WI38 (cell line): ENCODE data around the gene DDR2.

ENCODE experiments used
- H3K4me3 ChIP-seq: 2 replicates; pipeline ENCODE4 v1.5.1; 2011; ENCODE audit warnings: low read depth, mild to moderate bottlenecking, control low read depth, low read length
- CTCF ChIP-seq: IDR thresholded peaks from 2 replicates; pipeline ENCODE4 v1.5.1; 2012; ENCODE audit warnings: low read depth, mild to moderate bottlenecking, control low read depth, low read length

Gene DDR2

GRCh38 chr1:162678439-162678838 is 46.2 kb downstream of the DDR2 start:
- TF ChIP-seq CTCF, result no peak

GRCh38 chr1:162679298-162679697 is 47.0 kb downstream of the DDR2 start:
- no peak for TF ChIP-seq CTCF
- no peak overlapping the region for H3K4me3 ChIP-seq

More at GRCh38 chr1:162678439-162678838, 46.2 kb downstream of the DDR2 start:
- no peak overlapping the region for H3K4me3 ChIP-seq

- no peak for TF ChIP-seq CTCF
- no peak overlapping the region for H3K4me3 ChIP-seq
Measured at GRCh38 chr1:162680419-162681121, 48.3 kb downstream of the DDR2 start.

GRCh38 chr1:162681122-162681436 is 48.8 kb downstream of the DDR2 start:
- no peak for TF ChIP-seq CTCF
- H3K4me3 ChIP-seq, result no peak overlapping the region

- H3K4me3 ChIP-seq, result no peak overlapping the region
- no peak for TF ChIP-seq CTCF
Measured at GRCh38 chr1:162682013-162682419, 49.8 kb downstream of the DDR2 start.

- no peak for TF ChIP-seq CTCF
- H3K4me3 ChIP-seq, result no peak overlapping the region
Measured at GRCh38 chr1:162687870-162688269, 55.6 kb downstream of the DDR2 start.

GRCh38 chr1:162688521-162688920 is 56.3 kb downstream of the DDR2 start:
- no peak for TF ChIP-seq CTCF
- no peak overlapping the region for H3K4me3 ChIP-seq
